Prostate gland (tissue), 2 donors: ENCODE measurements around the gene PTPRG. TPM values are rescaled to one million over a fixed set of nuclear protein-coding genes. Genes with fewer than 3 reads are reported as not detected.

Source experiments
- DNase-seq: peaks from one replicate; pipeline ENCODE4 v3.0.0-alpha.2; 2019; ENCODE audit warnings: low spot score
- H3K27ac ChIP-seq, 2 donors: fragments of 200-600 bp; sonication (generic); 2 replicates each; pipeline ENCODE4 v1.5.1; 2017 to 2019
- H3K27me3 ChIP-seq: fragments of 200-600 bp; sonication (generic); replicated peaks from 2 replicates; pipeline ENCODE4 v1.5.1; 2019; ENCODE audit not compliant: insufficient read depth
- H3K36me3 ChIP-seq, 2 donors: fragments of 200-600 bp; sonication (generic); 1 replicate in 1 of 2; 2 replicates in 1 of 2; pipeline versions ENCODE4 v1.5.1 to v1.8.1; 2017 to 2019
- H3K4me1 ChIP-seq: fragments of 200-600 bp; sonication (generic); replicated peaks from 2 replicates; pipeline ENCODE4 v1.5.1; 2019
- H3K4me3 ChIP-seq, 2 donors: fragments of 200-600 bp; sonication (generic); 2 replicates each; pipeline ENCODE4 v1.5.1; 2017 to 2019
- H3K9me3 ChIP-seq: fragments of 200-600 bp; sonication (generic); 2 replicates; pipeline ENCODE4 v1.5.1; 2017
- POLR2A ChIP-seq: fragments of 450-650 bp; IDR thresholded peaks from one replicate; pipeline ENCODE4 v1.6.1; 2016; ENCODE audit warnings: antibody characterized with exemption, mild to moderate bottlenecking
- POLR2AphosphoS5 ChIP-seq: sonication (generic); formaldehyde crosslinking; IDR thresholded peaks from one replicate; pipeline ENCODE4 v1.6.1; 2017; ENCODE audit warnings: antibody characterized with exemption
- WGBS: methylation state at CpG from one replicate; pipeline ENCODE4 v1.1.5; 2018; 5-methylcytosine and 5-hydroxymethylcytosine counted together
- intact Hi-C: fragments of 100-400 bp; cut with DNase I; formaldehyde crosslinking; loops from one replicate; pipeline ENCODE4 v1.14.2; 2022
- total RNA-seq, 2 donors: library from RNA; depleted of rRNA; stranded (reverse); fragments of >200 nt; gene quantifications; one replicate each; pipeline ENCODE4 v1.1.0, GENCODE V29; 2016
- TF ChIP-seq, protein P1 (sequence below), 4 experiments: fragments of 200-600 bp in 2 of 4; fragments of 450-650 bp in 2 of 4; sonication (generic) in 2 of 4; IDR thresholded peaks; 1 replicate in 3 of 4; 2 replicates in 1 of 4; pipeline ENCODE4 v1.5.1; 2016 to 2019; ENCODE audit warnings: antibody characterized with exemption in 4 of 4, mild to moderate bottlenecking in 2 of 4, moderate library complexity in 2 of 4

Gene PTPRG
- total RNA-seq = 10 to 100 TPM; 22.0 to 78.6 TPM

- Histone ChIP-seq H3K4me3 (peak within 1 kb of the TSS; percentile 73 to 75), H3K9me3 (no peaks in the 10 kb centered on the region), H3K36me3 (no peaks in the 10 kb centered on the region), H3K27ac (peak within 1 kb of the TSS; percentile 71 to 92), H3K27me3 (no peaks in the 10 kb centered on the region), H3K4me1 (no peaks in the 10 kb centered on the region)
- TF ChIP-seq POLR2A (peak; percentile 58), POLR2AphosphoS5 (peak; percentile 84)
- TF ChIP-seq, protein P1, sequence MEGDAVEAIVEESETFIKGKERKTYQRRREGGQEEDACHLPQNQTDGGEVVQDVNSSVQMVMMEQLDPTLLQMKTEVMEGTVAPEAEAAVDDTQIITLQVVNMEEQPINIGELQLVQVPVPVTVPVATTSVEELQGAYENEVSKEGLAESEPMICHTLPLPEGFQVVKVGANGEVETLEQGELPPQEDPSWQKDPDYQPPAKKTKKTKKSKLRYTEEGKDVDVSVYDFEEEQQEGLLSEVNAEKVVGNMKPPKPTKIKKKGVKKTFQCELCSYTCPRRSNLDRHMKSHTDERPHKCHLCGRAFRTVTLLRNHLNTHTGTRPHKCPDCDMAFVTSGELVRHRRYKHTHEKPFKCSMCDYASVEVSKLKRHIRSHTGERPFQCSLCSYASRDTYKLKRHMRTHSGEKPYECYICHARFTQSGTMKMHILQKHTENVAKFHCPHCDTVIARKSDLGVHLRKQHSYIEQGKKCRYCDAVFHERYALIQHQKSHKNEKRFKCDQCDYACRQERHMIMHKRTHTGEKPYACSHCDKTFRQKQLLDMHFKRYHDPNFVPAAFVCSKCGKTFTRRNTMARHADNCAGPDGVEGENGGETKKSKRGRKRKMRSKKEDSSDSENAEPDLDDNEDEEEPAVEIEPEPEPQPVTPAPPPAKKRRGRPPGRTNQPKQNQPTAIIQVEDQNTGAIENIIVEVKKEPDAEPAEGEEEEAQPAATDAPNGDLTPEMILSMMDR (IDR thresholded peaks at IDR 0.05) = peak in 1 of 4 experiments; percentile 11
- 1% methylated on average over 64 of the region's 74 CpGs for WGBS
- peak; percentile 90 for DNase-seq
- intact Hi-C loops = loop anchor here (2.0 to 5.0 kb wide), 4 partner anchors 301 to 627 kb away; no protein-coding TSS in a partner anchor
These were observed at the start of gene PTPRG for GRCh38 chr3:61561374-61562041. TSS of gene PTPRG (plus strand) at chr3:61561571. CDS start at chr3:61562288, 717 bp downstream.

DNA sequence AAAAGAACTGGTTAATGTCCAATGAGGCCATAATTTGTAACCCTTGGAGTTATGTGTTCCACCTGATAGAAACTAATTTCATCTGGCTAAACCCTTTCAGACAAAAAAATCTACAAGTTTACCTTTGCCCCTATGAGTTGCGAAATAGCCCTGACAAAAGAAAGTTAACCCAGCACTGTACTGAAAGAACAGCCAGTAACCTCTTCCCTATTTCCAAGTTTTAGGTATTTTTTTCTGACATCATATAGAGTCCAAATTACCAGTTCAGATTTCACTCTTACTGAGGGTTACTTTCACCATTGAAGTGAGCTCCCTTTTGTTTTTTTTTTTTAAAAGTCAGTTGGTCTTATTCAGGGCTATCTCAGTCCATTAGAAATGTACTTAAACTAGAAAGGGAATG, 42.8 kb upstream of the PTPRG start:
- no peak overlapping the region for H3K27ac ChIP-seq
- 90% methylated on average over 1 of the region's 1 CpG for WGBS
- no peak for DNase-seq
- no peaks in the 10 kb centered on the region for H3K36me3 ChIP-seq
- no peaks in the 10 kb centered on the region for H3K9me3 ChIP-seq
- no peaks in the 10 kb centered on the region for H3K4me1 ChIP-seq
- no peak overlapping the region for H3K4me3 ChIP-seq
- H3K27me3 ChIP-seq = no peaks in the 10 kb centered on the region
- TF ChIP-seq POLR2A (no peak), POLR2AphosphoS5 (no peak)
- TF ChIP-seq, protein P1 (IDR thresholded peaks at IDR 0.05) = no peak
- intact Hi-C loops = no loop called here

DNA sequence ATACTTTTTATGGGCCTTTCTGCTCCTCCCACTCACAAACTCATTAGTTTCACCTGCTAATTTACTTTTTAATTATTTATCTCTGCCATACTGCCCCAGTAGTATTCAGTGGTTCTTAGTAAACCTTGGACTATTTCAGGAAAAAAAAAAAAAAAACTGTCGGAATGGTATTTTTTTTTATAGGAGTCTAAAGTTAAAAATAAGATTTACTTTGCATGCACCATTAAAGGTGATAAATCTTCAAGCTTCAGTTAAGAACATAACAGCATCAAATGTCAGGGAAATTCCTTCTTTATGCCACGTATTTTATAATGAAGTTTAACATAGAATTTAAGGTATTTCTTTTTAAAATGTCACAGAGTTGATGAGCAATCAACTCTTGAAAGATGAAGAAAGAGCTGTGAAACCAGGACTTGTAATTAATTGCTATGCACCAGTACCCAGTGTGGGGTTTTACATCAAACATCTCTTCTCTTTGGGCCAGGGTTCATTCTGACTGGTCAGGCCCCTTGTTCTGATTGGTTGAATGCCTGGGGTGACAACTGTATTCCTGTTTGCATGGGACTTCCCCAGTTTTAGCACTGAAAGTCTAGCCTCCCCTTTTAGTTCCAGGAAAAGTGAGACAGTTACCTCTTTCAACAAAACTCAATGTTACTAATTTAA, 40.3 kb upstream of the PTPRG start:
- Histone ChIP-seq H3K4me1 (no peaks in the 10 kb centered on the region), H3K4me3 (no peak overlapping the region), H3K27ac (no peak overlapping the region), H3K27me3 (no peaks in the 10 kb centered on the region), H3K36me3 (no peaks in the 10 kb centered on the region), H3K9me3 (no peaks in the 10 kb centered on the region)
- TF ChIP-seq POLR2A (no peak), POLR2AphosphoS5 (no peak)
- intact Hi-C loops = no loop called here
- no peak for DNase-seq
- 46% methylated on average over 2 of the region's 2 CpGs for WGBS

DNA sequence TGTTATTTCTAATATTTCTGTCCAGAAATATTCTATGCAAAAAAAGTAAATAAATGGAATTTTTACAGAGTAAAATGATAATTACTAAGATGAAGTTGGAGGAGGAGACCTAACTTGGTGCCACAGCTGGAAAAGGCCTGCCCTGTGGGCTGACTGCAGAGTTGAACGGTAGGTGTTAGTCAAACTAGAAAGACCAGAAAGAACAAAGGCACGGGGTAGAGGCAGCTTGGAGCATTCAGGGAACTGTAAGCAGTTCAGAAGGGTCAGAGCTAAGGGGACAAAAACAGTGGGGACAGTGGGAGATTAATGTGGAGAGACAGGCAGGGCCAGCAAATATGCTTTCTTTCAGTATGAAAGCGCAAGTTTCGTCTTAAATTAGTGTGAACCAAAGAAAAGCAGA, 39.3 kb upstream of the PTPRG start:
- no peaks in the 10 kb centered on the region for H3K27me3 ChIP-seq
- DNase-seq = no peak
- no peaks in the 10 kb centered on the region for H3K36me3 ChIP-seq
- TF ChIP-seq, protein P1 (IDR thresholded peaks at IDR 0.05) = no peak
- TF ChIP-seq POLR2AphosphoS5 = no peak
- no peak for TF ChIP-seq POLR2A
- no peak overlapping the region for H3K4me3 ChIP-seq
- 55% methylated on average over 4 of the region's 4 CpGs for WGBS
- no peaks in the 10 kb centered on the region for H3K9me3 ChIP-seq
- no peaks in the 10 kb centered on the region for H3K4me1 ChIP-seq
- intact Hi-C loops = no loop called here
- no peak overlapping the region for H3K27ac ChIP-seq

GRCh38 chr3:61522626-61523025, 38.7 kb upstream of the PTPRG start:
- Histone ChIP-seq H3K36me3 (no peaks in the 10 kb centered on the region), H3K4me1 (no peaks in the 10 kb centered on the region), H3K9me3 (no peaks in the 10 kb centered on the region), H3K27me3 (no peaks in the 10 kb centered on the region), H3K4me3 (no peak overlapping the region), H3K27ac (no peak overlapping the region)
- intact Hi-C loops = no loop called here
- DNase-seq = no peak
- 83% methylated on average over 2 of the region's 2 CpGs for WGBS
- TF ChIP-seq, protein P1 (IDR thresholded peaks at IDR 0.05) = no peak
- TF ChIP-seq POLR2AphosphoS5 (no peak), POLR2A (no peak)
